Measurements from ENCODE around the gene MCHR2.

Gene MCHR2

DNA sequence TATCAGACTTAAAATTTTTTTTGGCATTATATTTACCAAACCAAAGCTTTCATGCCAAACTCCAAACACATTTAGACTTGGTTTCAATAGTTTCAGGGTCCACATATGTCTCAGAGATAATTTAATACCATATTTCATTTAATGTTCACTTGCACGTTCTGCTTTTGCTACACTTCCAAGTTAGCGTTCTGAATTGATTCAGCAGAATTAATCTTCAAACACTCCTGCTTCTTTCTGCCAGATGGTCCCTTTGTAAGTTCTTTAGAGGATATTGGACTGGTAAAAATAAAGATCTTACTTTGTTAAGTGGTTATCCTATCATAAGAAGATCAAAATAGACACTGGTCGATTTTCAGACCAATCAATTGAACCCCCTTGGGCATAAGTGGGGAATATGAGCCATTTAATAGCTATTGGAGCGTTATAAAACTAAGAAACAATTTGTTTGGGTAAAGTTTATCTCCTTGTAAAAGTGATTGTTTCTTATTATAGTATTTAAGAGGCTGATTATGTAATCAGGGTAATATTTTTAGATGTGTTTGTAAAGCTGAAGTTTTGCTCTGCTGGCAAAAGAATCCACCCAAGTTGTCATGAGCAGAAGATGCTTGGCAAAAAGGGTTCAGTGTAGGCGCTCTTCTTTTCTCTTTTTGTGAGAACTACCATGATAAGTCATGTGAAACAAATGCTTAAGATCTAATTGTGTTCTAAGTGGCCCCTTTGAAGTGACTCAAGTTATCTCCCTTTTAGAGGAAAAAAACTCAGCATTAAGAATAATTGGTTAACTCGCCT, 92.2 kb downstream of the MCHR2 start:
- no peak for DNase-seq

DNA sequence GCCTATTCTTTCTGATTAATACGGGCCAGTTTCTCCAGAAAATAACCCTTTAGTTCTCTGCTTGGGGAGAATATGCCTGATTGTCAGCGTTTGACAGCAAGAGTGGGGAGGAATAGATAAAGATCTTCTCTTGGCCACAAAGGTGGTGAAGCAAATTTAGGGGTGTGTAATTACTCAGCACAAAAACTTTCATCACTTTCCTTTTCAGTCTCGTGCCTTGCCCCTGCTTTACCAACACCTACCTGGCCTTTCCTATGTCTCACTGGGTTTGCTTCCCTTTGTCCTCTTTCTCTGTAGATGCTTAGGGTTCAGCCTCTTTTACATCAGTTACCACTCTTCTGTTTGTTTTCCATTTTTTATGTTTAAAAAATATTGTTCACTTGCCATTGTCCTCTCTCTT, 99.2 kb downstream of the MCHR2 start:
- DNase-seq, result no peak

DNA sequence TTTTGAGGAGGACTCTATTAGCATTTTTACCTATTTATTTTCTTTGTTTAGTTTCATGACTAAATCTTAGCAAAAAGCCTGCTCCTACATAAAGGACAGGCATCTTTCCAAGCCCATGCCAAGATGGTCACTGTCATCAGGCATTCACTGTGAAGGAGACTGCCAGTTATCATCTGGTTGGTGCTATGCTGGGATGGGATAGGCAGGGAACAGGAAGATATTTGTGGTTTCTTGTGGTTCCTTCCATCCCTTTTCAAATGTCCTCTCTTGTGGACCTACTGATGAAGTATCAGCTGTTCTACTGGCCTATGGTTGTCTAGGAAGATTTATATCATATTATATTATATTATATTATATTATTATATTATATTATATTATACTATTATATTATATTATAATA, 107.0 kb downstream of the MCHR2 start:
- no peak for DNase-seq

DNA sequence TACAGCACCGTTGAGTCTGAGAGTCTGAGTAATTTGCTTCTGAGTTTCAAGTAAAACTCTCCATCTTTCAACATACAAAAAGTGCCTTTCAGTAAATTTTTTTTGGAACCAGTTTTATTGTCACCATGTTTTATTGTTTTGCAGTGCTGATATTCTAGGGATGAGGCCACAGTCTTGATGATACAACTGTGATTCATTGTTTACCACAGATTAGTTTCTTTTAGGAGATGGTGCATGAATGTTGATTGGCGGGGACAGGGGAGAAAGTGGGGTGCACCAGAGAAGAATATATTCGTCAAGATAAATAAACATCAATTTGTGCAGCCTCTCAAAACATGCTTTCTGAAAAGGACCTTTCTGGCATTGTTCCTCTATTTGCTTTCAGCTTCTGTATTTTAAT, 109.0 kb downstream of the MCHR2 start:
- DNase-seq, result no peak

DNA sequence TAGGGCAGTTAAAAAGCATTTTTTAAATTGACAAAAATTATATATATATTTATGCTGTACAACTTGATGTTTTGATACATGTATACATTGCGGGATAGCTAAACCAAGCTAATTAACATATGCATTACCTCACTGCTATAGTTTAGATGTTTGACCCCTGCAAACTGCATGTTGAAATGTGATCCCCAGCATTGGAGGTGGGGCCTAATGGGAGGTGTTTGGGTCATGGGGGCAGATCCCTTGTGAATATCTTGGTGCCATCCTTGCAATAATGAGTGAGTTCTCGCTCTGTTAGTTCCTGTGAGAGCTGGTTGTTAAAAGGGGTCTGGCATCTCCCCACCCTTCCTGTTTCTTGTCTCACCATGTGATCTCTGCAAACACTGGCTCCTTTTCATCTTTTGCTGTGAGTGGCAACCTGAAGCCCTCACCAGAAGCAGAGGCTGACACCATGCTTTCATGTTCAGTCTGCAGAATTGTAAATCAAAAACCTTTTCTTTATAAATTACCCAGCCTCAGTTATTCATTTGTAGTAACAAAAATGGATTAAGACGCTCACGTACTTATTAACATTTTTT, 111.8 kb downstream of the MCHR2 start:
- DNase-seq, result no peak

DNA sequence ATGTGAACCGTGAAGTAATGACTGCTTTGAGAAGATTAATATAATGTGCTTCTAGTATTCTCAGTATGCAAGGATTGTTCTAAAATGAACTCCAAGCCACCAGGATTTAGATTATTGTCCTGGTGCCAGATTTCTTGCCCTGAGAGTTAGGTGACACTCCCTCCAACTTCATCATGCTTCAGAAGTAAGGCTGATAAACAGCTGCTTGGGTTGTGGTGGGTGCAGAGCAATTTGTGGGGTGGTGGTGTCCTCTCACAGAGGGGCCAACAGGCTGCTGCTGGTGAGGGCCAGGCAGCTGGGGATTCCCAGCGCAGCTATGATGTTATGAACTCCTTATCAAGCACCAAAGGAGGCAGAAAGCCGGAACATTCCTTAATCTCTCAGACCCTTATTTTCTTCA, 114.6 kb downstream of the MCHR2 start:
- DNase-seq, result no peak

DNA sequence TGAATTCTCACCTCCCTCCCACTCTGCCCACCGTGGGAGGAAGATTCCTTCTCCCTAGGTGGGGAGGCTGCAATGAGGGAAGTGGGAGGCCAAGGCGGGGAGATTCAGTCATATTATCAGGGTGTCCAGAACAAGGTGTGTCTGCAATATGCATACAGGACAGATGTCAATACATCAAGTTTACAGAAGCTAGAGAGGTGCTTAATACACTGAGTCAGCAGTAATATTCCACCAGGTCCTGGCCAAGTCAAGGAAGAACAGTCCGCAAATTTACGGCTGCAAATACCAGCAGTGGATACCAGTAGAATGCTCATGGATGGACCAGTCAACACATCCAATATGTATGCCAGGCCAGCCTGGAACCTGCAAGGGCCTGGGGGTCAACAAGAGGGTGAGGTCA, 119.0 kb downstream of the MCHR2 start:
- DNase-seq, result no peak

DNA sequence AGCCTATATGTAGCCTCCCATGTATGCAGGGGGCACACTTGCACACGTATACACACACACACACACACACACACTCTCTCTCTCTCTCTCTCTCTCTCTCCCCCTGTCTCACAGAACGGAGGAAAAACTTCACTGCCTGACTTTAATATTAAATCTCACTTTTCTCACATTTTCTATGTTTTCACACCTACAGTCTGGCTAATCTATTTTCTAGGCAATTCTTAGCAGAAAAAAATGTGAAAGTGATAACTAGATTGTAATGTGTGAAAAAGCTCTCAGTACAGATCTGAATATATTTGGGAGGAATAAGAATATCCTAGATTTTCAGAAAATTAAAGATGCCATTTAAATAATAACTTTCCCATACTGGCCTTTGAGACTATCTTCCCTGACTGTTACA, 120.9 kb downstream of the MCHR2 start:
- no peak for DNase-seq

DNA sequence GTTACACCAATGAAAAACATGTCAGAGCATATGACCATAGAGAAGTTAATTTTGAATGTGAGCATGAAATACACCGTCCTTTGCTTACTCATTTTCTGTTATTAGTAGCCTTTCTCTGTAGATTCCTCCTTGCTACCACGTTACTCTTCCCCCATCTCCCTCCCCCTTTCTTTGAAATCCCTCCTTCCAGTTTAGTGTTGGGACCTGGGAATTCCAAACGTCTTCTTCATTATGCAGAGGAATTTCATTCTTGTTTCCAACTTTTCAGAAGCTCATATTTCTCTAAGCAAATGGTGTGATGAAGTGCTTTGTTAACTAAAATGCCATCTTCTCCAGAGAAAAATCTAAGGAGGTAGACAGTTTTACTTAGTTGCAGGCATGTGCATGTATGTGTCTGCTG, 122.4 kb downstream of the MCHR2 start:
- DNase-seq, result no peak

Data from CD4-positive, alpha-beta T cell treated with Interferon alpha-2 for 1 hour (primary cell).